IPS DF 19.7 (cell line): ENCODE results near the gene SP8.
"Not testable (repeated sequence)": the region's sequence is repeated elsewhere in the genome, so short reads cannot be mapped to it uniquely, and the experiment has no call there.

ENCODE experiments used
- DNase-seq: peaks from one replicate; pipeline ENCODE4 v3.0.0-alpha.2; 2013; ENCODE audit warnings: low read depth, low spot score

SP8 gene

GRCh38 chr7:20786779-20787659 lies at the start of gene SP8:
Gene SP8, minus strand, starts transcription at chr7:20786886. Its CDS starts 88 bp downstream, at chr7:20786798.
- DNase-seq = no peak

DNA sequence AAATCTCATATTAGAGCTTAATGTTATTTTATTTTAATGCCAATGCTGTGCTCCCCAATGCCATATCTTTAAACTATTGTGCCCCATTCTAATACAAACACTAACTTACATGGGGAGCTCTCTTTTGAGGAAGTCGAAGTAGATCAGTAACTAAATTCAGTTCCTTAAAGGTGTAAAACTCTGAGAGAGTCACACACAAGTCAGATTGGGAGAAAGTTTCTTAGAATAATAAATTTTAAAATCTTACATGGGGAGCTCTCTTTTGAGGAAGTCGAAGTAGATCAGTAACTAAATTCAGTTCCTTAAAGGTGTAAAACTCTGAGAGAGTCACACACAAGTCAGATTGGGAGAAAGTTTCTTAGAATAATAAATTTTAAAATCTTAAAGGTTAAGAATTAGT lies 49.7 kb upstream of the SP8 start:
- not testable (repeated sequence) for DNase-seq

- no peak for DNase-seq
Observed at GRCh38 chr7:20835111-20835750, 48.5 kb upstream of the SP8 start.

DNA sequence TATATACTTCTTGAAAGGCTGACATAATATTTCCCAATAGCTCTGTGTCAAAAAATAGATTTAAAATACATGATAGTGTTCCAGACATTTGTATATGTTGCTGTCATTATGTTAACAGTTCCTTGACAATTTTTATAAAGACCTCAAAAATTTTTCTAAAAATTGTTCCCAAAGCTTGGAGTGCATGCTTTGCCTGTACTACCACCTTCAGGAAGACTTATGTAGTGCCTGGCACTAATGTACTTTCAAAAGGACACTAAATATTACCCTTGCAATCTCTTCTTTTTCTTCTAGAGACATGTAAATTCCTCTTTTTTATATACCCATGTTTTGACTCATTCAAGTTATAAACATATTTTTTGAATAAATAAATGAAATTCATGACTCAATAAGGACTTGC lies 48.0 kb upstream of the SP8 start:
- DNase-seq = no peak

DNA sequence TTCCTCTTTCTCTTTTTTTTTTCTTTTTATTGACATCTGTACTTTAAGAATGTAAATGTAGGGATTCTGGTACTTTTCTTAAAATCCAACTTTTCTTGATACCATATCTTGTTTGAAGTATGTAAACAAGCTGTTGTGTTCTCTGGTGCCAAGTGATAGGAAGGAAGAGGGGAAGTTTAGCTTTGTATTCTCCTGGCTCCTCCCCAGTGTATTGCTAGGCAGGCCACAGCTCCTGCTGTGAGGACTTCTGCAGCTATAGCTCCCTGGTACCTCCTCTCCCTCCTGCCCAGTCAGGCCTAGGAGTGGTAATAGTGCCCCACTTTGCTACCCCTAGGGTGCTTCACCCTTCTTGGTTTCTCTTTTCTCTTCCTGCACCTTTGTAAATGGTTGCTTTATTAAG lies 45.3 kb upstream of the SP8 start:
- DNase-seq = no peak

- DNase-seq = no peak
Observed at GRCh38 chr7:20831451-20831850, 44.8 kb upstream of the SP8 start.

DNA sequence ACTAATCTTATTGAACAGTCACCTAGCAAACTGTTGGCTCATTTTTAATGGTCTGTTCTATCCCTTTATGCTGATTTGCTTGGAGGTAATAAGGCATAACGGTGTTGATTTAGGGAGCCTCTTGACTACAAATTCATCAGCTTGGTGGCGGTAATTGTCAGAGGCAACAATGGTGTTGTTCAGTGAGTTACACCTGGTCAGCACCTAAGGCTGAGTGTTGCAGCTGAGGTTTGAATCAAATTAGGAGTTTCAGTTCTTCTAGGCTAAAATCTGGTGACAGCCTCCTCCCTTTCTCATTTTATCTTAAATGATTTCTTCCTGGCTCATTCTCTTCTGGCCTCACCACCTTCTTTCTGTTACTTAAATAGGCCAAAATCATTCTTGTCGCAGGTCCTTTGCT lies 42.3 kb upstream of the SP8 start:
- no peak for DNase-seq

DNA sequence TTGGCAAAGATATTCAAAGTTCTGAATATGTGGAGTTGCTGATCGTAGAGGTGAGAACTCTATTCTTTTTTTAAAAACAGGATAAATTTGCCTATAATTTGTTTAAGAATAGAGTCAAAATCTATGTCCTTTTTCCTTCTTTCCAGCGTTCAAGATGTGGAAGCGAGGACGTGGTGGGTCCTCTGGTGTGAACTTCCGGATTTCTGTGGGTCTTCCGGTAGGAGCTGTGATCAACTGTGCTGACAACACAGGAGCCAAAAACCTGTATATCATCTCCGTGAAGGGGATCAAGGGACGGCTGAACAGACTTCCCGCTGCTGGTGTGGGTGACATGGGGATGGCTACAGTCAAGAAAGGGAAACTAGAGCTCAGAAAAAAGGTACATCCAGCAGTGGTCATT lies 40.5 kb upstream of the SP8 start:
- no peak for DNase-seq

GRCh38 chr7:20826243-20826642 lies 39.6 kb upstream of the SP8 start:
- DNase-seq = no peak

DNA sequence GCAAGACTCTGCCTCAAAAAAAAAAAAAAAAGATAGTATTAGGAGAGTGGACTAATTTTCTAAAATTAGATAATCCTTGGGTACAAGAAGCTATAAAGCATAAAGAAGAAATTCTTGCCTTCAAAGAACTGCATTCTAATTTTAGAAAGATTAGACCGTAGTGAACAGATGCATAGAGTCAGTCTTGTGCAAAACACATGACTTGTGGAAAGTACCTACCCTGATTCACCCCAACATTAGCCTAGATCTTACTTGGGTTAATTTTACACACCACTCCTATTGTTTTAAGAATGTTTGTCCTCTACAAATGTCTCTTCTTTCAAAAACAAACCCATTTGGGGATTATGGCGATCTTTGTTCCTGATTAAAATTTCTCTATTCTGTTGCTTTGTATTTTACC lies 38.9 kb upstream of the SP8 start:
- no peak for DNase-seq

- DNase-seq = not testable (repeated sequence)
Observed at GRCh38 chr7:20821390-20821789, 34.7 kb upstream of the SP8 start.

DNA sequence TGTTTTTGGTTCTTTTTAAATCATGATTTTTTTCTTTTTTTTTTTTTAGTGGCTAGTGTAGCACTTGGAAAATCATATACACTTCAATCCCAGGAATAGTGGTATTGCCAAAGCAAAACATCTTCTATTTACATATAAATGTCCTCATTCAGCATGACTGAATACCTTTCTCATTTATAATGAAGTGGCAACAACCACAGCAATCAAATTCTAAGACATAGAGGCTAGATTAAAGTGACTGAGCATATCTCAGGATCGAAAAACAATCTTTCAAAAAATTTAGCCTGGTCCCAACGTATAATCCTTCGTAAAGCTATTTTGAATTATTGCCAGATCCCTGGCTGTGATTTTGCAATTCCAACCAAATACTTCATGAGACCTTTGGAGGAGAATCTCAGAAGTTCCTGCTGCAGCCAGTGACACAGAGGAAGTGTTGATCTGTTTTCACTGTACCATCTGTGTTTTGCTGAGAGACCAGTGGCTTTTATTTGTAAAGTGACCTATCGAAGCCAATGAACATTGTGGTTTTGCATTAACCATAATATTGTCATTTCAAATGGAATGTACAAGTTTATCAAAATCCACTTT lies 29.8 kb upstream of the SP8 start:
- no peak for DNase-seq

GRCh38 chr7:20804345-20804744 lies 17.7 kb upstream of the SP8 start:
- DNase-seq = no peak

DNA sequence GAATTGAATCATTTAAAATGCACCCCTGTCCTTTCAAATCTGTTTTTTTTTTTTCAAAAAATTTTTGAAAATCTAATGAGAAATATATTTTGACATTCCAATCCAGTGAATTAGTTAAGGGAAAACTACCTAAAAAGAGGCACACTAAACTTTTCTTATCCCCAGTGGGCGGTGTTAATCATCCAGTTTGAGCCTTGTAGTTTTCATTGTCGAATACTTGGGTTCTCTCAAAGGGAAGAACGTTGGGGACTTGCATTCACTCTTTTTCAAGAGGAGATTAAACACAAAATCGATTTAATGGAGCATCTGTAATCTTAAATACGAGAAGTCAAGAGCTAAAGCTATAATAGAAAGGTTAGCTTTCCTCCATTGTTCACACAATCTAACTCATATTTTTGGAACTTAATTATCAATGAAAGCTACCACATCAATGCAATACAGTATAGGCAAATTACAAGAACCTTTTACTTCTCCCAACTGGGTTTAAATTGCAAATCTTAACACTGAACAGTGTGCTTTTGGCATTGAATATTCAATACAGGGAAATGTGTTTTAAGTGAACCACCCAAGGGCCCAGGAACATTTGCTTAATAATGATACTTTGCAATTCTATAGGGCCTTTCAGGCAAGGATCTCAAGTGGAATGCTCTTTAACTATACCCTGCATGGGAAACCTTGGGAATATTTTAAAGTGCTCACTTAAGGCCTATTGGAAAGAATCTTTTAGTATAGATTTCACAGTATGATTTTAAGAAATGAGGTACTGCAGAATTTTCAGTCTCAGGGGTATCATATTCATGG lies 13.1 kb upstream of the SP8 start:
- no peak for DNase-seq

- no peak for DNase-seq
Observed at GRCh38 chr7:20798694-20799121, 12.0 kb upstream of the SP8 start.

DNA sequence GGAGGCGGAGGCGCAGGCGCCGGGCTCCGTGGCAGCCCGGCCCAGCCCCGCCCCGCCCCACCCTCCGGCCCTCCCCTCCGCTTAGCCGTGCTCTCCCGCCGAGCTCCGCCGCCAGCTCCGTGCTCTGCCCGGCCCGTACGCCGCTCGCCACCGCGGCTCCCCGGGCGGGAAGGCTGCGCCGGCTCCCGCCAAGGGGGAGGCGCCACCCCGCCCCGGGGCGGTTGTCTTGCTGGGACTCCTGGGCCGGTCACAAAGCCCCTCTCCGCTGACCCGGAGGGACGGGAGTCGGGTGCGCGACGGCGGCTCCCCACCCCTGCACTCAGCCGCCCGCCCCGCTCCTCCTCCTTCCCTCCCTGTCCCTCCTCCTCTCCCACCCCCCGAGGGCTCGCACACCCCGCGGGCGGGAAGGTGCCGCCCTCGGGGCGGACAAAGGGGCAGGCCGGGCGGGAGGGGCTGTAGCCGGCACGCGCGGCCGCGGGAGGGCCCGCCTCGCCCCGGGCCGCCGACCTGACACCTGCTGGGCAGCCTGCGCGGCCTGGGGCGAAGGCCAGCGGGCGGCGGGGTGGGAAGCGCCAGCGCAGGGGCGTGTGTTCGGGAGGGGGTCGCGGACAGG lies 11.5 kb upstream of the SP8 start:
- no peak for DNase-seq

DNA sequence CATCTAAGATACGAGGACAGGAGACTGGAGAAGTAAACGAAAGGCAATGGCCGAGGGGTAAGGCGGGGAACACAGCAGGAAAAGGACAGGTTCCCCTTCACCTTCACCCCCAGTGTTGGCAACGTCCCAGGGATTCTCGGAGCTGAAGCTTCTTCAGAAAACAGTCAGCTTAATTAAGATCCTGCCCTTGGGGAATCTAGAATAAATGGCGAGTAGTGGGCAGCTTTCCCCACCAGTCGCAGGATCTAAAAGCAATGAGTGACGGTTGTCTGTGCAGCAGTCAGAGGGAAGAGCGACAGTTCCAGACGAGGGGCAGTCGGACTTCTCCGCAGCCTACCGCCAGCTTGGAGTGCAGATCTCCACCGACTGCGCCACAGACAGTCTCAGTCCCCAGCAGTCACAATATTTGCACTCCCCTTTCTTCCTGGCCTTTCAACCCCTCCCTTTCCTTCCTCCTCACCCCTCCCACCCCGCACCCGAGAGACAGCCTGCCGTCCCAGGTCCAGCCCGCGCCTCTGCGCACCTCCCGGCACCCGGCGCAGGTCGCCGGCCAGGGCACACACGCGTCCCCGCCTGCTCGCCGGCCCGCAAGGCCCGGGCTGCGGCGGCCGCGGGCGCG lies 10.9 kb upstream of the SP8 start:
- DNase-seq = no peak

DNA sequence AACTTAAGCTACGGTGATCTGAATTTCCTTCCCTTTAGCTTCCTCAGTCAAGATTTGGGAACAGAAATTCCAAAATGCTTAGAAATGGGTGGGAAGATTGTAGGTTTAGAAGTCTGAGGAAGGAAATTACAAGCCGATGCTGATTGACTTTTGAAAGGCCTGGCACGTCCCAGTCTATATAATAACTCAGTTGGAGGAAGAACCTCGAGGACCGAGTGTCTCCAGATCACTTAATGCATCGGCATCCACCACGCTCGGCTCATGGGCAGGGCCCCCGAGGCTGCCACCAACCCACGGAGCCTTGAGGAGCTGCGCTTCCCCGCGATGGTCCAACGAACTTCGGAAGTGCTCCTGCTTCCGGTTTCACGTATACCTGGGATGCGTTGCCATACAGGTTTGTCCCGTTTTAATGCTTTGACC lies 10.4 kb upstream of the SP8 start:
- no peak for DNase-seq

DNA sequence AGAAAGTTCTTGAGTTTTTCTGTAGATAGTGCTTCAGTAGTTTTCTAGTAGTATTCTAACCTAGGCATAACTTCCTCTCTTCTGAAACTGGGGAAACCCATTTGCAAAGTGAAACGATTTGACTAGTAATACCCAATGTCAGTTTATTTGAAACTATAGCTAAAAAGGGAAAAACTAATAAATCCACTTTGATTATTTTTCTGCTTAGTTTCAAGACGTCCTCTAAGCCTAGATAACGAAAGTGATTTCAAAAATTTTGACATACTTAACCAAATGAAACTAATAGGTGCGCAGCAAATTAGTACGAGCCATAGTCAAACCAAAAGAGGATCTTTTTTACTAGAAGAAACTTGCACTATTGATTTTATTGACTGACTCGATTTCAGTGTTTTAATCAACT lies 9.8 kb upstream of the SP8 start:
- DNase-seq = no peak

DNA sequence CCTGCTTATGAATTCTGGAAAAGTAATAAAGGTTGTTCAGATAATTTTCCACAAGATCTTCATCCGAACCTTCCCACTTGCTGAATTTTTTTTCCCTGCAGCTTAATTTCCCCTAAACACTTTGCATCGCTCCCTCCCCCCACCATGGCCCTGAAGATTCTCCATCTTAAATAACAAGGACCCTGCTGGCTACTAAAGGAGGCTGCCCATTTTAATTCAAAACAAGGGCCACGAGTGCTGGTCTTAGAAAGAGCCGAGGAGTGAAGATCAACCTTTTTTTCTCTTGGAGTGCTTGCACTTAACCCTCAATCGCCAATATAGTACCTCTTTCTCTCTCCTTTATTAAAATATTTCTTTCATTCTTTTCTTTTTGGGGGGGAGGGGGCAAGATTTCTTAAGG lies 9.2 kb upstream of the SP8 start:
- DNase-seq = no peak

- DNase-seq = no peak
Observed at GRCh38 chr7:20795361-20795760, 8.7 kb upstream of the SP8 start.
